HepG2 (cell line): ENCODE data around the gene OSBPL9. TPM values are rescaled to one million over a fixed set of nuclear protein-coding genes. Genes with fewer than 3 reads are reported as not detected.

ENCODE experiments used
- ATAD3A ChIP-seq: sonication (generic); formaldehyde crosslinking; IDR thresholded peaks from 2 replicates; pipeline ENCODE4 v1.4.0; 2020; ENCODE audit warnings: missing genetic modification reagents
- ATF6 ChIP-seq: sonication (generic); formaldehyde crosslinking; conservative IDR thresholded peaks from 2 replicates; pipeline ENCODE4 v1.4.0; 2020; ENCODE audit warnings: missing genetic modification reagents
- FOSL1 ChIP-seq: sonication (generic); formaldehyde crosslinking; IDR thresholded peaks from 2 replicates; pipeline ENCODE4 v1.9.0; 2021; ENCODE audit warnings: missing genetic modification reagents, borderline replicate concordance
- GABPA ChIP-seq, 2 experiments: IDR thresholded peaks; 2 replicates each; pipeline ENCODE4 v1.6.1; 2011 to 2016; ENCODE audit warnings: low read depth in 2 of 2, low read length in 1 of 2, missing biosample characterization in 1 of 2, missing genetic modification characterization in 1 of 2
- HOXD1 ChIP-seq: sonication (generic); formaldehyde crosslinking; IDR thresholded peaks from 2 replicates; pipeline ENCODE4 v1.5.0; 2020; ENCODE audit warnings: missing genetic modification reagents
- KDM5A ChIP-seq: fragments of 200-600 bp; sonication (generic); IDR thresholded peaks from 2 replicates; pipeline ENCODE4 v1.7.0; 2018; ENCODE audit warnings: antibody characterized with exemption, mild to moderate bottlenecking, low read length, borderline replicate concordance
- KLF6 ChIP-seq: IDR thresholded peaks from 2 replicates; pipeline ENCODE4 v1.8.0; 2016; ENCODE audit warnings: missing biosample characterization, missing genetic modification reagents
- REPIN1 ChIP-seq: sonication (generic); formaldehyde crosslinking; IDR thresholded peaks from 2 replicates; pipeline ENCODE4 v1.8.0; 2022; ENCODE audit warnings: missing genetic modification reagents, low read depth, mild to moderate bottlenecking, borderline replicate concordance
- SALL1 ChIP-seq: sonication (generic); formaldehyde crosslinking; IDR thresholded peaks from 2 replicates; pipeline ENCODE4 v1.8.0; 2022; ENCODE audit warnings: mild to moderate bottlenecking, missing genetic modification reagents
- SIX1 ChIP-seq: sonication (generic); formaldehyde crosslinking; IDR thresholded peaks from 2 replicates; pipeline ENCODE4 v1.4.0; 2020; ENCODE audit warnings: missing genetic modification reagents, borderline replicate concordance
- SNAI1 ChIP-seq: sonication (generic); formaldehyde crosslinking; IDR thresholded peaks from 2 replicates; pipeline ENCODE4 v1.5.0; 2020; ENCODE audit warnings: mild to moderate bottlenecking, missing genetic modification reagents, borderline replicate concordance
- TARDBP ChIP-seq: sonication (generic); formaldehyde crosslinking; IDR thresholded peaks from 2 replicates; pipeline ENCODE4 v1.8.0; 2022; ENCODE audit warnings: mild to moderate bottlenecking, missing genetic modification reagents
- THAP7 ChIP-seq: sonication (generic); formaldehyde crosslinking; IDR thresholded peaks from 2 replicates; pipeline ENCODE4 v1.8.1; 2023; ENCODE audit warnings: mild to moderate bottlenecking, missing genetic modification reagents
- ZFP36L2 ChIP-seq: sonication (generic); formaldehyde crosslinking; IDR thresholded peaks from 2 replicates; pipeline ENCODE4 v1.4.0; 2020; ENCODE audit warnings: missing genetic modification reagents
- ZFX ChIP-seq: sonication (generic); formaldehyde crosslinking; IDR thresholded peaks from 2 replicates; pipeline ENCODE4 v1.4.0; 2020; ENCODE audit warnings: mild to moderate bottlenecking, low read depth, missing genetic modification reagents, moderate library complexity
- ZNF550 ChIP-seq: sonication (generic); formaldehyde crosslinking; IDR thresholded peaks from 2 replicates; pipeline ENCODE4 v1.4.0; 2020; ENCODE audit warnings: mild to moderate bottlenecking, missing genetic modification reagents, borderline replicate concordance
- ZNF552 ChIP-seq: sonication (generic); formaldehyde crosslinking; IDR thresholded peaks from 2 replicates; pipeline ENCODE4 v1.9.0; 2022; ENCODE audit warnings: missing genetic modification reagents, mild to moderate bottlenecking, borderline replicate concordance
- ZNF556 ChIP-seq: sonication (generic); formaldehyde crosslinking; IDR thresholded peaks from 2 replicates; pipeline ENCODE4 v1.4.0; 2020; ENCODE audit warnings: mild to moderate bottlenecking, missing genetic modification reagents, borderline replicate concordance
- ZNF660 ChIP-seq: sonication (generic); formaldehyde crosslinking; IDR thresholded peaks from 2 replicates; pipeline ENCODE4 v1.5.1; 2020; ENCODE audit warnings: mild to moderate bottlenecking, low read depth, missing genetic modification reagents, borderline replicate concordance
- ZNF75D ChIP-seq: sonication (generic); formaldehyde crosslinking; IDR thresholded peaks from 2 replicates; pipeline ENCODE4 v1.8.1; 2023; ENCODE audit warnings: missing genetic modification reagents, mild to moderate bottlenecking, borderline replicate concordance
- ZNF841 ChIP-seq: sonication (generic); formaldehyde crosslinking; IDR thresholded peaks from 2 replicates; pipeline ENCODE4 v1.8.1; 2023; ENCODE audit warnings: missing genetic modification reagents, borderline replicate concordance
- ZNF878 ChIP-seq: sonication (generic); formaldehyde crosslinking; IDR thresholded peaks from 2 replicates; pipeline ENCODE4 v1.8.1; 2023; ENCODE audit warnings: mild to moderate bottlenecking, missing genetic modification reagents, moderate library complexity
- ZSCAN9 ChIP-seq: IDR thresholded peaks from 2 replicates; pipeline ENCODE4 v1.6.1; 2016; ENCODE audit warnings: borderline replicate concordance
- polyA plus RNA-seq, 8 experiments: library from polyadenylated mRNA; depleted of rRNA in 3 of 8; stranded (reverse) in 7 of 8; unstranded in 1 of 8; fragments of >200 nt; fragmentation: Illumina TruSeq in 4 of 8; extraction: Trizol in 4 of 8; gene quantifications; 2 replicates each; pipeline versions ENCODE4 v1.2.1 to v1.2.3, GENCODE V29; 2011 to 2016; ENCODE audit warnings: low read depth in 4 of 8, missing spikeins in 1 of 8, mixed read lengths in 1 of 8; ENCODE audit not compliant: insufficient read depth in 1 of 8
- total RNA-seq, 5 experiments: library from RNA; depleted of rRNA; stranded (reverse); fragments of >200 nt; fragmentation: Illumina TruSeq; extraction: Trizol; gene quantifications; 2 replicates each; pipeline ENCODE4 v1.2.3, GENCODE V29; 2016; ENCODE audit warnings: low read depth in 1 of 5
- TF ChIP-seq, protein P1 (sequence below), 2 experiments: sonication (generic) in 1 of 2; formaldehyde crosslinking in 1 of 2; IDR thresholded peaks; 2 replicates each; pipeline versions ENCODE4 v1.4.0 to v1.6.1; 2018 to 2020; ENCODE audit warnings: missing genetic modification reagents in 2 of 2, borderline replicate concordance in 1 of 2, low read depth in 1 of 2, mild to moderate bottlenecking in 1 of 2, missing biosample characterization in 1 of 2

Gene OSBPL9
- total and polyA plus RNA-seq, 2 of the 13 experiments (the other 11 are each of a cell fraction or from before 2014, with no cell fraction given) = 83.6 to 142 TPM

DNA sequence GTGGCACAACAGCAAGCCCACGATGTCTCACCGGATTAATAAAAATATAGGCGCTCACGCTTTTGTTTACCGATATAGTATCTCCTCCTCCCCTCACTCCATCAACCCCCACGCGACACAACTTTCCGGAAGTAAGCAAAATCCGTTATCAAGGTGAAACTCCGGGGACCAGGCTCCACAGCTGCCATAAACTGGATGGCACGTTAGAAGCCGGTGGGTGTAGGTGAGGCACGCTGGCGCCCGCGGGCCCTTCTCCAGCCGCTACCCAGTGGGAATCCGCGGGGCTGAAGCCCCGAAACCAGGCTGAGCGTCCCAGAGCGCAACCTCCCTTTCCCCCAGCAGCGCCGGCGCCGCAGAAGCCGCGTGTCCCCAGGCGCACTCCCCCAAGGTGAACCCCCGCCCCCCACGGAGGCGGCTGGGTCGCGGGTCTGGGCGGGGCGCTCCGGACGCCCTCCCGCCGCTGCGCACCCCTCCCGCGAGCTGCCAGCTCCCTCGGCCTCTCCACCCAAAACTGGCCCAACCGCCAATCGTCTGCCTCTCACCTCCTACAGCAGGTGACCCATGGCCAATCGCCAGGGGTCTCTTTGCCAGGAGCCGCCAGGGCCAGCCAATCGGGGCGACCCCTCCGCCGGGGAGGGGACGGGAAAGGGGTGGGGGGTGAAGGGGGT lies 112.4 kb downstream of the OSBPL9 start (continued):
- TF ChIP-seq, protein P1, sequence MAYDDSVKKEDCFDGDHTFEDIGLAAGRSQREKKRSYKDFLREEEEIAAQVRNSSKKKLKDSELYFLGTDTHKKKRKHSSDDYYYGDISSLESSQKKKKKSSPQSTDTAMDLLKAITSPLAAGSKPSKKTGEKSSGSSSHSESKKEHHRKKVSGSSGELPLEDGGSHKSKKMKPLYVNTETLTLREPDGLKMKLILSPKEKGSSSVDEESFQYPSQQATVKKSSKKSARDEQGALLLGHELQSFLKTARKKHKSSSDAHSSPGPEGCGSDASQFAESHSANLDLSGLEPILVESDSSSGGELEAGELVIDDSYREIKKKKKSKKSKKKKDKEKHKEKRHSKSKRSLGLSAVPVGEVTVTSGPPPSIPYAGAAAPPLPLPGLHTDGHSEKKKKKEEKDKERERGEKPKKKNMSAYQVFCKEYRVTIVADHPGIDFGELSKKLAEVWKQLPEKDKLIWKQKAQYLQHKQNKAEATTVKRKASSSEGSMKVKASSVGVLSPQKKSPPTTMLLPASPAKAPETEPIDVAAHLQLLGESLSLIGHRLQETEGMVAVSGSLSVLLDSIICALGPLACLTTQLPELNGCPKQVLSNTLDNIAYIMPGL (CRISPR knock-in tag; IDR thresholded peaks at IDR 0.05; ENCODE audit: borderline replicate concordance in 1 of 2, low read depth in 1 of 2) = no peak; a peak in 1 of 4 replicates
- peak; percentile 19; the same call in 1 of the 2 replicates for TF ChIP-seq TARDBP (CRISPR knock-in tag)
- peak; percentile 60; the same call in 1 of the 2 replicates for TF ChIP-seq ZNF556 (CRISPR knock-in tag)
- no peak for TF ChIP-seq ZNF550 (CRISPR knock-in tag)
- no peak; the same call in 1 of the 2 replicates for TF ChIP-seq REPIN1 (CRISPR knock-in tag)
- TF ChIP-seq ZNF552 (CRISPR knock-in tag) = no peak
- TF ChIP-seq ZFX (CRISPR knock-in tag) = no peak; the same call in 1 of the 2 replicates
- TF ChIP-seq SALL1 (CRISPR knock-in tag) = peak; percentile 63
- TF ChIP-seq ATF6 = no peak
- TF ChIP-seq SIX1 (CRISPR knock-in tag) = no peak
- TF ChIP-seq ZSCAN9 = 0 out of 2 replicates have a peak, but pooled peaks have one; percentile 18
- no peak for TF ChIP-seq GABPA (IDR thresholded peaks at IDR 0.05; ENCODE audit: low read depth, low read length)
- no peak for TF ChIP-seq GABPA (CRISPR knock-in tag; IDR thresholded peaks at IDR 0.05; ENCODE audit: low read depth)
- no peak for TF ChIP-seq ZFP36L2 (CRISPR knock-in tag)
- no peak for TF ChIP-seq FOSL1 (CRISPR knock-in tag)
- no peak for TF ChIP-seq ZNF660 (CRISPR knock-in tag)
- TF ChIP-seq ATAD3A (CRISPR knock-in tag) = no peak
- TF ChIP-seq ZNF841 (CRISPR knock-in tag) = no peak
- TF ChIP-seq ZNF75D (CRISPR knock-in tag) = no peak
- no peak for TF ChIP-seq HOXD1 (CRISPR knock-in tag)
- TF ChIP-seq ZNF878 (CRISPR knock-in tag) = peak; percentile 54; the same call in 1 of the 2 replicates
- TF ChIP-seq KLF6 (CRISPR knock-in tag) = no peak; the same call in 1 of the 2 replicates
- no peak for TF ChIP-seq THAP7 (CRISPR knock-in tag)
- TF ChIP-seq SNAI1 = no peak
- no peak for TF ChIP-seq KDM5A
